H9 (cell line): ENCODE measurements around the gene CDK2AP2. TPM values are rescaled to one million over a fixed set of nuclear protein-coding genes. Genes with fewer than 3 reads are reported as not detected.

ENCODE experiments used
- DNase-seq: peaks from one replicate; pipeline ENCODE4 v3.0.0-alpha.2; 2017
- H2AFZ ChIP-seq: one replicate; pipeline ENCODE4 v1.6.1; 2013; ENCODE audit warnings: mild to moderate bottlenecking, low read length, control low read depth, moderate library complexity
- H2AK5ac ChIP-seq: 2 replicates; pipeline ENCODE4 v1.6.1; 2013; ENCODE audit warnings: low read length, control low read depth, mixed read lengths; ENCODE audit not compliant: insufficient read length
- H2BK120ac ChIP-seq: one replicate; pipeline ENCODE4 v1.6.1; 2013; ENCODE audit warnings: low read depth, mild to moderate bottlenecking, low read length, control low read depth, inconsistent platforms; ENCODE audit not compliant: poor library complexity, severe bottlenecking
- H2BK12ac ChIP-seq: 2 replicates; pipeline ENCODE4 v1.6.1; 2013; ENCODE audit warnings: low read length, control low read depth, mixed read lengths, low read depth; ENCODE audit not compliant: insufficient read length
- H2BK15ac ChIP-seq: 2 replicates; pipeline ENCODE4 v1.6.1; 2013; ENCODE audit warnings: low read depth, low read length, control low read depth
- H2BK20ac ChIP-seq: one replicate; pipeline ENCODE4 v1.6.1; 2013; ENCODE audit warnings: low read depth, mild to moderate bottlenecking, low read length, control low read depth, inconsistent platforms; ENCODE audit not compliant: poor library complexity, severe bottlenecking
- H2BK5ac ChIP-seq: 2 replicates; pipeline ENCODE4 v1.6.1; 2013; ENCODE audit warnings: low read length, control low read depth, mixed read lengths; ENCODE audit not compliant: insufficient read length
- H3K14ac ChIP-seq: 2 replicates; pipeline ENCODE4 v1.6.1; 2013; ENCODE audit warnings: low read length, control low read depth; ENCODE audit not compliant: insufficient read depth
- H3K18ac ChIP-seq: 2 replicates; pipeline ENCODE4 v1.6.1; 2013; ENCODE audit warnings: low read depth, mild to moderate bottlenecking, mixed read lengths, low read length, control low read depth; ENCODE audit not compliant: insufficient read length
- H3K23ac ChIP-seq: 2 replicates; pipeline ENCODE4 v1.6.1; 2013; ENCODE audit warnings: low read length, control low read depth, mixed read lengths, low read depth; ENCODE audit not compliant: insufficient read length
- H3K23me2 ChIP-seq: 2 replicates; pipeline ENCODE4 v1.6.1; 2013; ENCODE audit warnings: low read depth, mild to moderate bottlenecking, mixed read lengths, low read length, control low read depth; ENCODE audit not compliant: insufficient read length, poor library complexity, severe bottlenecking
- H3K27ac ChIP-seq: 2 replicates; pipeline ENCODE4 v1.5.1; 2013; ENCODE audit warnings: low read length, control low read depth, mixed read lengths, low read depth; ENCODE audit not compliant: insufficient read length
- H3K27me3 ChIP-seq: 2 replicates; pipeline ENCODE4 v1.6.1; 2013; ENCODE audit warnings: low read length, control low read depth, inconsistent platforms; ENCODE audit not compliant: insufficient read depth
- H3K4ac ChIP-seq: 2 replicates; pipeline ENCODE4 v1.6.1; 2013; ENCODE audit warnings: low read depth, mild to moderate bottlenecking, control low read depth, inconsistent platforms, low read length, moderate library complexity
- H3K4me1 ChIP-seq: 2 replicates; pipeline ENCODE4 v1.6.1; 2013; ENCODE audit warnings: low read length, control low read depth, inconsistent platforms; ENCODE audit not compliant: insufficient read depth
- H3K4me2 ChIP-seq: 2 replicates; pipeline ENCODE4 v1.6.1; 2013; ENCODE audit warnings: low read length, control low read depth, mixed read lengths; ENCODE audit not compliant: insufficient read length, insufficient read depth
- H3K56ac ChIP-seq: 2 replicates; pipeline ENCODE4 v1.6.1; 2013; ENCODE audit warnings: low read depth, mild to moderate bottlenecking, mixed read lengths, low read length, control low read depth; ENCODE audit not compliant: insufficient read length
- H3K79me1 ChIP-seq: 2 replicates; pipeline ENCODE4 v1.6.1; 2013; ENCODE audit warnings: low read depth, mild to moderate bottlenecking, moderate library complexity, low read length, control low read depth, inconsistent platforms; ENCODE audit not compliant: insufficient read depth, poor library complexity, severe bottlenecking
- H3K79me2 ChIP-seq: 2 replicates; pipeline ENCODE4 v1.6.1; 2013; ENCODE audit warnings: low read length, control low read depth, inconsistent platforms; ENCODE audit not compliant: insufficient read depth
- H3K9ac ChIP-seq: 2 replicates; pipeline ENCODE4 v1.6.1; 2013; ENCODE audit warnings: low read length, control low read depth, mixed read lengths; ENCODE audit not compliant: insufficient read length; ENCODE audit errors: extremely low read depth
- H3K9me3 ChIP-seq: one replicate; pipeline ENCODE4 v1.6.1; 2013; ENCODE audit warnings: low read depth, low read length, inconsistent platforms; ENCODE audit not compliant: control insufficient read depth
- H3T11ph ChIP-seq: one replicate; pipeline ENCODE4 v1.6.1; 2013; ENCODE audit warnings: mild to moderate bottlenecking, low read length, control low read depth, inconsistent platforms
- H4K20me1 ChIP-seq: one replicate; pipeline ENCODE4 v1.6.1; 2013; ENCODE audit not compliant: control insufficient read depth, insufficient read length, insufficient read depth
- H4K5ac ChIP-seq: 2 replicates; pipeline ENCODE4 v1.6.1; 2013; ENCODE audit warnings: low read depth, mild to moderate bottlenecking, mixed read lengths, low read length, control low read depth; ENCODE audit not compliant: insufficient read length
- H4K8ac ChIP-seq: replicated peaks from 2 replicates; pipeline ENCODE4 v1.6.1; 2013; ENCODE audit warnings: low read length, control low read depth, mixed read lengths, low read depth; ENCODE audit not compliant: insufficient read length
- H4K91ac ChIP-seq: 2 replicates; pipeline ENCODE4 v1.6.1; 2013; ENCODE audit warnings: low read depth, mild to moderate bottlenecking, moderate library complexity, mixed read lengths, low read length, control low read depth; ENCODE audit not compliant: insufficient read length
- H3K27ac Mint-ChIP-seq, 3 experiments: 2 replicates in 2 of 3; 3 replicates in 1 of 3; pipeline ENCODE4 v1.8.0; 2020 to 2021; ENCODE audit warnings: mixed read lengths in 3 of 3, mild to moderate bottlenecking in 1 of 3, moderate library complexity in 1 of 3
- H3K27me3 Mint-ChIP-seq: 2 replicates; pipeline ENCODE4 v1.8.0; 2021; ENCODE audit warnings: low read depth, mild to moderate bottlenecking, moderate library complexity, mixed read lengths
- H3K36me3 Mint-ChIP-seq, 3 experiments: 2 replicates in 2 of 3; 3 replicates in 1 of 3; pipeline ENCODE4 v1.8.0; 2020 to 2021; ENCODE audit warnings: low read depth in 3 of 3, mixed read lengths in 3 of 3; ENCODE audit not compliant: insufficient read depth in 1 of 3
- H3K4me1 Mint-ChIP-seq, 2 experiments: 2 replicates each; pipeline ENCODE4 v1.8.0; 2020; ENCODE audit warnings: mixed read lengths in 2 of 2
- H3K4me3 Mint-ChIP-seq, 2 experiments: 2 replicates in 1 of 2; 3 replicates in 1 of 2; pipeline ENCODE4 v1.8.0; 2020 to 2021; ENCODE audit warnings: mild to moderate bottlenecking in 2 of 2, mixed read lengths in 2 of 2, moderate library complexity in 1 of 2
- H3K9me3 Mint-ChIP-seq, 2 experiments: 2 replicates in 1 of 2; 3 replicates in 1 of 2; pipeline ENCODE4 v1.8.0; 2020; ENCODE audit warnings: mild to moderate bottlenecking in 2 of 2, mixed read lengths in 2 of 2, moderate library complexity in 1 of 2
- WGBS: extraction: QIAGEN DNeasy Blood & Tissue Kit; methylation state at CpG from one replicate; pipeline ENCODE4 v1.1.7; 2013; ENCODE audit warnings: missing lambda C conversion rate, low lambda C conversion rate, mixed read lengths; ENCODE audit not compliant: insufficient read length; ENCODE audit errors: extremely low coverage; 5-methylcytosine and 5-hydroxymethylcytosine counted together
- total RNA-seq: library from RNA; stranded (reverse); gene quantifications from 2 replicates; pipeline ENCODE4 v1.2.1, GENCODE V29; 2021
- TF ChIP-seq, protein P1 (sequence below): fragments of 200-600 bp; sonication (generic); conservative IDR thresholded peaks from 3 replicates; pipeline ENCODE4 v1.8.0; 2021; ENCODE audit warnings: antibody characterized with exemption, mild to moderate bottlenecking

The CDK2AP2 gene
- total RNA-seq, 1 experiment from 2014 or later: 36.1 TPM

DNA sequence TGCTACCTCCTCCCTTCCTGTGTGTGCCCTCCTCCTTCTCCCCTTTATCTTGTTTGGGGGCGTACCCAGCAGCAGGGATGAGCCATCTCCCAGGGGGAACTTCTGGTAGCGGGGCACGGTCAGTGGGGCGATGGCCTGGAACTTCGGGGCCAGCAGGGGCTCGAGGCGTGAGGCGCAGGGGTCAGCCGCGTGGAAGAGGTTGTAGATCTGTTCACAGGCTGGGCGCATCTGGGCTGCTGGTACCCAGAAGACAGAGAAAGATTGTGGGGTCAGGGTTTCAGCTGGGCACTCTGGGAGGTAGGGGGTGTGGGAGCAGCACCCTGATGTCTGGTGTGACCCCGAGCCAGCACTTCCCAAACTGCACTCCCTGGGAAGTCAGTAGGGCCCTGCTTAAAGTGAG is 11.8 kb downstream of the CDK2AP2 start:
- Histone ChIP-seq H3K27ac (no peak overlapping the region), H4K20me1 (no peaks in the 10 kb centered on the region), H3K18ac (no peak overlapping the region), H3K23me2 (no peaks in the 10 kb centered on the region), H4K91ac (no peak overlapping the region), H3K9me3 (no peaks in the 10 kb centered on the region), H3K23ac (no peak overlapping the region), H2BK15ac (no peak overlapping the region; the same call in 1 of the 2 replicates), H3T11ph (no peak overlapping the region), H2AFZ (no peak overlapping the region), H4K8ac (no peak overlapping the region), H2BK5ac (no peak overlapping the region), H2BK120ac (no peak overlapping the region), H3K27me3 (no peaks in the 10 kb centered on the region), H4K5ac (no peak overlapping the region), H3K4me1 (no peaks in the 10 kb centered on the region), H3K9ac (no peak overlapping the region), H2BK20ac (no peak overlapping the region), H3K14ac (no peak overlapping the region), H3K79me1 (no peaks in the 10 kb centered on the region), H3K79me2 (no peaks in the 10 kb centered on the region), H2AK5ac (no peak overlapping the region), H3K4ac (no peak overlapping the region), H3K4me2 (no peak overlapping the region), H2BK12ac (no peak overlapping the region), H3K56ac (no peak overlapping the region)
- WGBS: no CpG with 5 or more reads among the region's 12 CpGs
- H3K27me3 Mint-ChIP-seq: no peaks in the 10 kb centered on the region
- no peak overlapping the region for H3K4me3 Mint-ChIP-seq
- DNase-seq: no peak
- TF ChIP-seq, protein P1, sequence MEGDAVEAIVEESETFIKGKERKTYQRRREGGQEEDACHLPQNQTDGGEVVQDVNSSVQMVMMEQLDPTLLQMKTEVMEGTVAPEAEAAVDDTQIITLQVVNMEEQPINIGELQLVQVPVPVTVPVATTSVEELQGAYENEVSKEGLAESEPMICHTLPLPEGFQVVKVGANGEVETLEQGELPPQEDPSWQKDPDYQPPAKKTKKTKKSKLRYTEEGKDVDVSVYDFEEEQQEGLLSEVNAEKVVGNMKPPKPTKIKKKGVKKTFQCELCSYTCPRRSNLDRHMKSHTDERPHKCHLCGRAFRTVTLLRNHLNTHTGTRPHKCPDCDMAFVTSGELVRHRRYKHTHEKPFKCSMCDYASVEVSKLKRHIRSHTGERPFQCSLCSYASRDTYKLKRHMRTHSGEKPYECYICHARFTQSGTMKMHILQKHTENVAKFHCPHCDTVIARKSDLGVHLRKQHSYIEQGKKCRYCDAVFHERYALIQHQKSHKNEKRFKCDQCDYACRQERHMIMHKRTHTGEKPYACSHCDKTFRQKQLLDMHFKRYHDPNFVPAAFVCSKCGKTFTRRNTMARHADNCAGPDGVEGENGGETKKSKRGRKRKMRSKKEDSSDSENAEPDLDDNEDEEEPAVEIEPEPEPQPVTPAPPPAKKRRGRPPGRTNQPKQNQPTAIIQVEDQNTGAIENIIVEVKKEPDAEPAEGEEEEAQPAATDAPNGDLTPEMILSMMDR: no peak
- peaks cover 5 to 29% (median 9%) of the 10 kb centered on the region in 3 experiments for H3K36me3 Mint-ChIP-seq
- no peaks in the 10 kb centered on the region for H3K9me3 Mint-ChIP-seq
- H3K27ac Mint-ChIP-seq: no peak overlapping the region
- no peaks in the 10 kb centered on the region for H3K4me1 Mint-ChIP-seq
